T-helper 2 cell treated with Interferon-gamma antibody and Interleukin-4, amounts not matched to agents 100 ng/mL and 5 ng/mL, for 36 hours (primary cell): Measurements from ENCODE around the gene ATP11A. TPM values are rescaled to one million over a fixed set of nuclear protein-coding genes. Genes with fewer than 3 reads are reported as not detected.
"Not testable (repeated sequence)": the region's sequence is repeated elsewhere in the genome, so short reads cannot be mapped to it uniquely, and the experiment has no call there.

ENCODE experiments used
- intact Hi-C: fragments of 100-400 bp; cut with micrococcal nuclease; formaldehyde crosslinking; loops from one replicate; pipeline ENCODE4 v1.15.1; 2023
- total RNA-seq: library from RNA; stranded (reverse); gene quantifications from 2 replicates; pipeline ENCODE4 v1.2.3, GENCODE V29; 2022

Gene ATP11A
- total RNA-seq, 1 donor from 2014 or later, result 64.2 TPM

DNA sequence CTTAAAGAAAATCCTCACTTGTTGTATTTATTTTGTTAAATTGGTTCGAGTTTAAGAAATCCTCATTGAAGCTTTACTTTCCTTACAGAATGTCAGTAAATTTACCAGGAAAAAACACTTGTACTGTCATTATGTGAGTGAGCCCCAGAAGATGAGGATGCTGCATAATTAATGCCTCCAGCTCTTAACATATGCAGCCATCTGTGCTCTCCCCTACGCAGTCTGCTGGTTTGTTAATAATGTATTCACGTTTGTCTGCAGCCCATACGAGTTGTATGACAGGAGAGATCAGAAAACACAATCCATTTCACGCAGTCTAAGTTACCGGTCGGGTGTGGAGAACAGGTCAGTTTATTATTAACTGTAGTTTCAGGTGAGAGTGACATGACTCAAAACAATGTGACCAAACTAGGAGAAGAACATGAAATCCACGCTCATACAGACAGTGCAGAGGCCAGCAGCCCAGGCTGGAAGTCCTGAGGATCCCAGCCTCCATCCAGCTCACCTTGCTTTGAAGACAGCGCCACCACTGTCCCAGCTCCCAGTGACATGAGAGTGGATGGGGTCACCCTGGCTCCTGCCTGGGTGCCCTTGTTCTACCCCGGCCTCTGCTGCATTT, 19.8 kb upstream of the ATP11A start:
- intact Hi-C loops, result no loop called here

DNA sequence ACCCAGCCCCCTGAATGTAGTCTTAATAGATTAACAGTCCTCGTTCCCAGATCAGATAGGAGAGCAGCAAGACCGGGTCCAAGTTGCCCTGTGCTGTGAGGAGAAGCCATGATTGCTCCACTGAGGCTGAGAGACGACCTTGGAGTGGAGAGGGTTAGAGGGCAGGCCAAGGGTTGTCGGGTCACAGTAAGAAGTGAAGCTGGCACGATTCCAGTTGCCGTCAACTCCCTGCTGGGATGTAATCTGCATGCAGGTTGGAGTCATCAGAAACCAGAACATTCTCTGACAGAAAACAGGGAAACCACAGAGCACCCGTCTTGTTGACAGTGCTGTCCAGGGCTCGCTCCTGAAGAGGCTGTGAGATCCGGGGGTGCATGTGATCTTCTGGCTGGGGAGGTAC, 19.0 kb upstream of the ATP11A start:
- intact Hi-C loops, result no loop called here

DNA sequence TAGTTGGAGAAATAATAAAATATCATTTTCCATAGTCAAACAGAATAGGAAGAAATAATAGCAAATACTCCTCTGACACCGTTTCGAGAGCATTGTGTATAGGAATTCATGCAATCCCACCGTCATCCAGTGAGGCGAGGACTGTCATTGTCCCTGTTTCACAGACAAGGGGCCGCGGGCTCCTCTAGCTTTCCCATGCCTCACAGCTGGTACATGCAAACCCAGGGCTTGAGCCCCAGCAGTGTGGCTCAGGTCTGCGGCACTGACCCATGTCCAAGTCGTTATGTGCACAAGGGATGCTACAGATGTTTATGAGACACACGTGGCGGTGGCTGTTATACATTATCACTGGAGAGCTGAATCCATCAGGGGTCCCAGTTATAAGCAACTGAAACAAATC, 18.5 kb upstream of the ATP11A start:
- intact Hi-C loops, result no loop called here

DNA sequence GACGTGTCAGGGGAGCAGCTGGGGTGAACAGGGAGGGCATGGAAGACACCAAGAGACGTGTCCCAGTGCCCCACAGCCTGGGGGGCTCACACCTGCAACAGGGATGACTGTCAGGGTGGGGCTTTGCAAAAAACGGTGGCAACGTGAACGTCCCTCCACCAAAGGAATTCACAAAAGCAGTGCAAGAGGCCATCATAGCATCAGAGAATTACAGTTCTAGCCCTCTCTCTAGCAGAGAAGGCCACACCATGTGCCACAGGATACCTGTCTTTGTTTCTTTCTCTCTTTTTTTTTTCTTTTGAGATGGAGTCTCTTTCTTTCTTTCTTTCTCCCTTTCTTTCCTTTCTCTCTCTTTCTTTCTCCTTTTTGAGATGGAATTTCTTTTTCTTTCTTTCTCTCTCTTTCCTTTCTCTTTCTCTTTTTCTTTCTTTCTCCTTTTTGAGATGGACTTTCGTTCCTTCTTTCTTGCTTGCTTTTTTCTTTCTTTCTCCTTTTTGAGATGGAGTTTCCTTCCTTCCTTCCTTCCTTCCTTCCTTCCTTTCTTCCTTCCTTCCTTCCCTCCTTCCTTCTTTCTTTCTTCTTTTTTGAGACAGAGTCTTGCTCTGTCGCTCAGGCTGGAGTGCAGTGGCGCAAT, 17.1 kb upstream of the ATP11A start:
- intact Hi-C loops, result no loop called here

DNA sequence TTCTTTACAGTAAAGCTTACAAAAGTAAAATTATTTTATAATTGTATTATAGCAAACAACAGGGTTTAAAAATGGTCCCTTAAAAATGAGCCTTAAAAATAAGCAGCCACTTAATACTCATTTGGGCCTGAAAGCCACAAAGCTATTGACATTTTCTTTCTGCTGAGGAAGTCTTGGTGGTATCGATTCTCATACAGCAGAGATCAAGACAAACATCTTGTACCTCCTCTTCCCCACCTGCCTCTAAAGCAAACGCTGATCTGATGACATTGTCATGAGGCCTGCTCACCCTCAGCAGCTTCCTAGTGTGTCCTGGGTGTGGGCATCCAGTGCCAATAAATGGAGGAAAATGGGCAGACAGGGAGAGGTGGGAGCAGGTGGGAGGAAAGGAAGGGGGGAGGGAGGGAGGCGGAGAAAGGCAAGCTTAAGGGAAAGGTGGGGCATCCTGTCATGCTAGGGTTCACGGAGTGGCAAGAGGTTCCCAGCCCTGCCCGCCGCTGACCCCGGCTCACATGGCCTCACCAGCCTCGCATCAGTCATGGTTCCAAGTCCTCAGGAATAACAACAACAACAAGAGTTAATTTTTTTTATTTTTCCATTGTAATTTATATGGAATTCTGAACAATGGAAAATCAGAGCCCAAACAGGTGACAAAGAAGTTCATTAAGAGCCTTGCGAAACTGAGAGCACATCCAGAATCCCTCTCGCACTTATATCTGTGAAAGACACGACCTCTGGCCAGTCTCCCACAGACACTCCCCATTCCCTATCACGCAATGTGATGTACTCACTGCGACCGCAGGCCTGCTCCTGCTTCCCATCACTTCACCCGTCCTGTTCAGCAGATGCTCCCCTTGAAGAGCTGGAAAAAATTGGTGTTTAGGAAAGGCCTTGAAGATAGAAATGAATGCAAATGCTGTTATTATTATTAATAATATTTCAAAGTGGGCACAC, 15.1 kb upstream of the ATP11A start:
- intact Hi-C loops, result no loop called here

DNA sequence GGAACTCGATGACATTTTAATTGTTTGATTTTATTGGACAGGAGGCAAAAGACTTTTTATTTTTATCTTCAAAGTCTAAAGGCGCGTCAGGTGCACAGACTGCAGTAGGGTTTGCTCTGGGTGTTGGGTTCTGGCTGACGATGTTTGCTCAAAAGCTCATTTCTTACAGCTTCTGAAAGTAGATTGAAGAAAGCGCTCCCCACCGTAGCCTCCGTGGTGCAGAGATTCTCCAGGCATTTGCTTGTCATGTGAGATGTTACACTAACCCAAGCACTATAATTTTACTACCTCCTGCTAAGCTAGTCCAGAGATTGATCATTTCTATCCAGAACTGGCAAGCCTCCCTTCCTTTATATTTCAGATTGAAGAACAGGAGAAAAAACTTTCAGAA, 14.5 kb upstream of the ATP11A start:
- intact Hi-C loops, result no loop called here

DNA sequence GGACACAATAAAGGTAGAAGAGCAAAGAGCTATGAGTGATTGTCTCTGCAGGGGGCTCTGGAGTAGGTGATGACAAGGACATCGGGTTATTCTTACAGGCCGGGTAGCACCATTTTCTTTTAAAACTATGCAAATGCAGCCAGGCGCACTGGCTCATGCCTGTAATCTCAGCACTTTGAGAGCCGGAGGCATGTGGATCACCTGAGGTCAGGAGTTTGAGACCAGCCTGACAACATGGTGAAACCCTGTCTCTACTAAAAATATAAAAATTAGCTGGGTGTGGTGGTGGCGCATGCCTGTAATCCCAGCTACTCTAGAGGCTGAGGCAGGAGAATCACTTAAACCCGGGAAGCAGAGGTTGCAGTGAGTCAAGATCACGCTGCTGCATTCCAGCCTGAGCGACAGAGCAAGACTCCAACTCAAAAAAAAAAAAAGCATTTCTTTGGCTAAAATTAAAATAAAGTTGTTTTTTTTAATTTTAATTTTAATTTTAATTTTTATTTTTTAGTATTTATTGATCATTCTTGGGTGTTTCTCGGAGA, 12.3 kb upstream of the ATP11A start:
- intact Hi-C loops, result not testable (repeated sequence)

DNA sequence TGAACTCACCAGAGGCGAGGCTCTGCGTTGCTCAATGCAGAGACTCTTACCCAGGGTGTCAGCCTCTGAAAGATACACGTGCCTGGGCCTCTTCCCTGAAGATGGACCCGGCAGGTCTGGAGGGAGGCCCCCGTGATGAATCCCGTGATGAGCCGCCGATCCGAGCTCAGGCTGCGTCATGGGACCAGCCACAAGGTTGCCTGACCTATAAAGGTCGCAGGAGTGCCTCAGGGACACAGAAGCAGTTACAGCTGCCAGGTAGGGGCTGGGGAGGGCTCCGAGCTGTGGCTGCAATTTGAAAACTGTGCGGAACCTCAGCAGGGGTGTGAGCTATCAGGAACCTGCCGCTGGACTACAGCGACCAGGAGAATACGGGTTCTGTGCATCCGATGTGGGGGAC, 10.5 kb upstream of the ATP11A start:
- intact Hi-C loops, result no loop called here

DNA sequence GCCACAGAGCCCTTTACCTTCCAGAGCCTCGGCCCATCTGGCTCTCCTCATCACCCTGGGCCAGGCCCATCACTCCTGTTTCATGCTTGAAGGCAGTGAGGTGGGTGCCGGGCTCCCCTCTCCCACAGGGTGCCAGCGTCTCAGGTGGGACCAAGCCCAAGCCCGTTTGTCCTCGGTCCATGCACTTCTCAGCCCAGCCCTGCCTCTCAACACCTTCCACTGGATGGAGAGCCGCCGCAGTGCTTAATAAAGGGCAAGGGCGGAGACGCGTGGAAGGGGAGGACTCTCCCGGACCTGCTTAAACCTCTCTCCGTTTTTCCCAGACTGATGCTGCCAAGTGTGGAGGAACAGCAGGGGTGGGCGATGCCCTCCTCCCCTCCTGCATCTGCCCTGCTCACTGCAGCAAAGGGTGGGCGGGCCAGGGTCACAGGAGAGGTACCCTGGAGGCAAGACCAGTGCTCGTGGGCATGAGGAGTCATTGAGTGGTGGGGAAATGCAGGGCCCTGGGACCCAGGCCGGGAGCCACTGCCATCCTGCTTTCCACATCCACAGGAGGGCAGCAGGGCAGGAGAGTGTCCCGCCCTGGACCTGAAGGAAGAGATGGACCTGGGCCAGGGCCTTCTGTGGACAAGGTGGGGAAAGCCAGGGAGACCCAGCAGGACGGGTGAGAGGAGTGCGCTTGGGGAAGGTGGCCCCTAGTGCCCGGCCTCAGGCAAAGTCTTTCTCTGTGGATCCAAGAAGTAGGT, 9.7 kb upstream of the ATP11A start:
- intact Hi-C loops, result no loop called here

DNA sequence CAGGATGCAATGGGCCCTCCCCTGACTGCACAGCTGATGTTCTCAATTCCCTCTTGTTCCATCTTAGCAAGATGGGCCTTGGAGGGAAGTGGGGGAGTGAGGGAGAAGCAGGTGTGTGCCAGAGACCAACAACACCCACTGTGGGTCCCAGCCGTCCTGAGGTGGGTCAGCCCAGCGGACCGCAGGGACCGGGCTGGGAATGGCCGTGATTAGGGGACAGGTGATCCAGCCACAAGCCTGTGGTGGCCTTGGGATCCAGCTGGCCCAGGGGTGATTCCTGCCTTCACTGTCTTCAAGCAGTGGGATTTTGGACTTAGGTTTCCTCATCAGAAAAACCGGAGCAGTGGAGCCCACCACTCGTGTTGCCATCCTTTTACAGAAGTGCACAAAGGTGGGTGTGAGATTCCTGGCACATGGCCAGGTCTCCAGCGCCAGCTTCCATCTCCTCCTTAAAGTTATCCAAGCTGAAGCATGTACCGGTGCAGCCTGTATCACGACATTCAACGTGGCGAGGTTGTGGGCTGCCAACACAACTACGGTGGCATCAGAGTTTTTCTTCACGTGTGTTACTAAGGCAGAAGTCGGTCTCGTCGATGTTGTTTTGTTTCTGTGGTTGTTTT, 9.0 kb upstream of the ATP11A start:
- intact Hi-C loops, result no loop called here

DNA sequence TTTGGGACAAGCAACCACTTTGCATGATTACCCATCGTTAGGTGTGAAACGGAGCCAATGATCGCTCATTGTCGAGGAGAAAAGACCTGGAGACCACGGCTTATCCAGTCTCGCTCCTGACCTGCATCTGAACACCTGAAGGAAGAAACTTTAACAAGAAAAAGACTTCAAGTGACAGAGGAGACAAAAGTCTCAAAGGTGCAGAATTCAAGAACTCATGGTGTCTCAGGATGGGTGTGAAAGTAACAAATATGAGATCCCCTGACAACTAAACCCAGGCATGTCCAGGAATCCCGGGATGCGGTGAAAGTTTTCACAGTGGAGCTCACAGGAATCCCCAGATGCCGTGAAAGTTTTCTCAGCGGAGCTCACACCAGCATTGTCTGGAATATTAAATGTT, 6.3 kb upstream of the ATP11A start:
- intact Hi-C loops, result no loop called here

DNA sequence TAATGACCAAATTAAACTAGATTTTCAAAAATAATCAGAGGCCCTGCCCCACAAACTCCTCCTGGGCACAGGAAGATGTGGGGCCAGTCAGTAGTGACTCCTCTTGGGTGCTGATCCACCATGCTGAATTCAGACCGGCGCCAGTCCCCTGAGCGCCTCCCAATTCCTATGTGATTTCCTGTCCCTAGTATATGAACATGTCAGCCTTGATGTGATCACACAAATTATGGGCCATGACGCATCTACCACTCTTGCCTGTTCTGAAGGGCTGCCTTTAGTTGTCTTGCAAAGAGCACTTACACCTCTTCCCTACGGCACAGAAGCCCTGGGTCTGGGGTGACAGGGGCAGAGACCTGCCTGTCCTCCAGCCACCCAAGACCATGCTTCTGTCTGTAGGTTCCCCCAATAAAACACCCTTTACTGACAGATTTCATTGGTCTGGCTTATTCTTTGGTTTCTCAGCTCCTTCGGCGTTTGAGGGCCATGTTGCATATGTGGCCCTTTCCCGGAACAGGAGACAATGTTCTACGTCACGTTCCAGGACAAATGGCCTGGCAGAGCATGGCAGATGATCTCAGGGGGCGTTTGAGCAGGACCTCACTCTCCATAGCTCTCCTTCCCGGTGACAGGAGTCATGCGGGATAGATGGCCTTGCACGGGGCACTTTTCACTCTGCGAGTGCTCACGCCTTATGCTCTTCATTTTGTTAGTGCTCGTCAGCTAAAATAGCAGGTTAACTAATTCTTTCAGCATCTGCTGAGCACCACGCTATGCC, 5.6 kb upstream of the ATP11A start:
- intact Hi-C loops, result no loop called here

DNA sequence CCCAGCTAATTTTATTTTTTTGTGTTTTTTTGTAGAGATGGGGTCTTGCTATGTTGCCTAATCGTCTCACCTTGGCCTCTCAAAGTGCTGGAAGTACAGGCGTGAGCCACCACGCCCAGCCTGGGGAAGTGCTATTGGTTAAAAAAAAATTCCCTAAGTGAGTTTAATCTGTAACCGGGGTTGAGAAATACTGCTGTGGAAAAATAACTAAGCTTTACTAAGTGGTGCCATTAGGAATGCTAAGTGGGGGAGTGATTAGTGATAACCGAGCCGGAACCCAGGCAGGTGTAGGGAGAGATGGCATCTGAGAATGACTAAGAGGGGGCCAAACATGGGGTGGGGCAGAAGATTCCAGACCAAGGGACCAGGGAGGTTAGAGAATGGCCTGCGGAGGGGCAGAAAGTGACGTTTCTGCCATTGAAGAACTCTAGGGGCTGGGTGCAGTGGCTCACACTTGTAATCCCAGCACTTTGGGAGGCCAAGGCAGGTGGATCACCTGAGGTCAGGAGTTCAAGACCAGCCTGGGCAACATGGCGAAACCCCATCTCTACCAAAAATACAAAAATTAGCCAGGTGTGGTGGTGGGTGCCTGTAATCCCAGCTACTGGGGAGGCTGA, 4.5 kb upstream of the ATP11A start:
- intact Hi-C loops, result loop anchor here (5.0 kb wide), 1 partner anchor 187 kb away; no protein-coding TSS in a partner anchor

DNA sequence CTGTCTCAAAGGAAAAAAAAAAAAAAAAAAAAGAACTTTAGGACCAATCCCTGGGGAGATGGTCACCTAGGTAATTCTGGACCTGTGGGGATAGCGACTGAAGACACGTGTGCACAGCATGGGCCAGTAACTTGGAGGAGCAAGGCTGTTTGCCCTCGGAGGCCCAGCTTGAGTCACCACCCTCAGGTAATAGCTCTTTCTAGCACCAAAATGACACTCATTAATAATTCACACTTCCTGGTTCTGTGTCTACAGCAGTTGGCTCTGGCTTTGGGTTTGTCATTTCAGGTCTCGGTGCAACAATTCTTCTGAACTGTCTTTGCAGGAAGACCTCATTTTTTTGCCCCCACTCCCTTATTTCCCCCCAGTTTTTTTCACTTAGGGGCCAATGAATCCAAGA, 3.9 kb upstream of the ATP11A start:
- intact Hi-C loops, result loop anchor here (5.0 kb wide), 1 partner anchor 186 kb away; no protein-coding TSS in a partner anchor

DNA sequence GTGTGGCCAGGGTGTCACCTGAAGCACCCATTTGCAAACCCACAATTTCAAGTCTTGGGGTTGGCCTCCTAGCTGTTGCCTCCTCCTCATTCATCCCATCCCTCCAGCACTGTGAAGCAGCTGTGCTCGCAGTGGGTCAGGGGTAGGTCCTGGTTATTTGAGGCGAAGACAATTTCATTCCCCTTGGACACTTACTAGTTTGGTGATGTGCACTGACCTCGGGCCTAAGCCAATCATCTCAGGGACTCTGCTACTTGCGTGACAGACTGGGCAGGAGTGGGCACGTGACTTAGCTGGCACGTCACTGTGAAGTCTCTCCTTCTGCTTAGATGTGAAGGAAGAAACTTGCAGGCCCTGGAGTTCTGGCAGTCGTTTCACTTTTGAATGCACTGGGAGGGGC, 3.5 kb upstream of the ATP11A start:
- intact Hi-C loops, result loop anchor here (5.0 kb wide), 1 partner anchor 186 kb away; no protein-coding TSS in a partner anchor

DNA sequence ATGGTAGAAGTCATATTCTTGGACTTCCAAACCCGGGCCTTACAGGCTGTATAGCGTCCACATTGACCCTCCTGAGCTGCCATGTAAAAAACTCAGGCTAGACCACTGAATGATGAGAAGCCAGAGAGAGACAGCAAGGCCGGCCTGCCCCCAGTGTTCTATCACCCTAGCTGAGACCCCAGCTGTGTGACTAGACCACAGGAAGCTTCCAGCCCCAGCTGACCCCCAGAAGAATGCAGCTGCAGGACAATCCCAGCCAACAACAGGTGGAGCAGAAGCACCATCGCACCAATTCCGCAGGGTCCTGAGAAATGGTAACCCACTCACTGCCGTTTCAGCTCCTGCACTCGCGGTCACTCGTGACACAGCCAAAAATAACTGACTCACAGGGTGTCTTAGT, 2.9 kb upstream of the ATP11A start:
- intact Hi-C loops, result loop anchor here (5.0 kb wide), 1 partner anchor 185 kb away; no protein-coding TSS in a partner anchor

DNA sequence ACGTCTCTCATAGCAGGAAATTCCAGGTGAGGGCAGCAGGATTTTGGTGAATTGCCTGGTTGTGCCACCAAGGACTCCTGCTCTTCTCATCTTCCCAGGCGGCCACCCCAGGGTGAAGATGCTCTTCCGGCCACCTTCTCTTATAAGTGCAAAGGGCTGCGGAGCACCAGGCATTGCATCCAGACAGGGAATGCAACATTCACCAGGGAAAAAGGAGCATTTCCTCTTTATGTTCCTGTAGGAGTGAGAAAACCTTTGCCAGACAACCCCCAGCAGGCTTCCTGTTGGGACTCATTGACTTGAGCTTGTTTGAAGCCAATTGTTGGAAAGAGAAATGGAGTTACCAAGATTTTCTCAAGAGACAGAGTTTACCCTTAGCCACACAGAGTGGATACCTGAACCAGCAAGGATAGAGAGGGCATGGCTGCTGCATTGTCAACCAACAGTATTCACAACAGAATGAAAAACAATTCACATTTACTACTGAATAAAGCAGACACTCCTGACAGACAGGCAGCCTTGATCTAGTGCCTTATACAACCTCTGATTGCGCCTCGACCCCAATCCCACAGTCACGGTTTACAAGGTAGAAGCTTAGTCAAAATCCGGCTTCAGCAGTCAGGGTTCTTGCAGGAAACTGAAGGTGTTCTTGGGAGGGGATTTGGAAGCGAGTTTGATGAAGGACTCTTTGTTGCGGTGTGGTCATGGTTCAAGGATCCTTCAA, 1.8 kb upstream of the ATP11A start:
- intact Hi-C loops, result loop anchor here (2.0 to 5.0 kb wide), 2 partner anchors 47 to 184 kb away; no protein-coding TSS in a partner anchor

DNA sequence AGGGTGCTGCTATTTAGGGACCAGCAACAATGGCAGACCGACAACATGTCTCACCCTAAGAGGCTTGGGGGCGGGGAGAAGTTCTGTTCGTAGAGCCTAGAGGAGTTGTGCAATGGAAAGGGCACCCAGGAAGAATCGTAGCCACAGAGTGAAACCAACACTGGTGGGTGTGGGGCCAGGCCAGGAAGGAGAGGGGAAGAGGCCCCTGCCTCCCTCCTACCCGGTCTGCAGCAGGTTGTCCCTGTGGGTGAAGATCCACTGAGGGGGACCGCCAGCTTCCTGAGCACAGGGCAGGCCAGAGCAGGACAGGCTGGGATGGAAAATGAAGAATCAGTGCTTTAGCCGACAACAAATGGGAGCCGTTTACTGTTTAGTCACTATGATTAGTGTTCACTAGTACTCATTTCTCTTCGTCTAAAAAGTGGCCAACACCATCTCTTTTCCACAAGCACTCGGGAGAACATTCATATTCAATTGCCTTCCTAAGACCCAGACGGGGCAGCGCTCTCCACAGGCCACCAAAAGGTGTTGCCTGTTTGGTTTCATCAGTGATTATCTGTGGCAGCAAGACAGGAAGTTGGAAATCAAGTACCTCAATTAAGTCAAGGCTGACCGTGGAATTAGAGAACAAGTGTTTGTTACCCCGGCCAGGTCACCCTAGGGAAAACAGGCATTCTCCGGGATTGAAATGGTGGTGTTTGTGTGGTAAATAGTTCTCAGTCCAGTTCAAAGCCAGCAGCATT, 1.1 kb upstream of the ATP11A start:
- intact Hi-C loops, result loop anchor here (1.0 to 5.0 kb wide), 4 partner anchors 48 to 184 kb away; partner anchors contain the start of gene TUBGCP3
